ENCODE results near the gene LRG1.

Gene LRG1

DNA sequence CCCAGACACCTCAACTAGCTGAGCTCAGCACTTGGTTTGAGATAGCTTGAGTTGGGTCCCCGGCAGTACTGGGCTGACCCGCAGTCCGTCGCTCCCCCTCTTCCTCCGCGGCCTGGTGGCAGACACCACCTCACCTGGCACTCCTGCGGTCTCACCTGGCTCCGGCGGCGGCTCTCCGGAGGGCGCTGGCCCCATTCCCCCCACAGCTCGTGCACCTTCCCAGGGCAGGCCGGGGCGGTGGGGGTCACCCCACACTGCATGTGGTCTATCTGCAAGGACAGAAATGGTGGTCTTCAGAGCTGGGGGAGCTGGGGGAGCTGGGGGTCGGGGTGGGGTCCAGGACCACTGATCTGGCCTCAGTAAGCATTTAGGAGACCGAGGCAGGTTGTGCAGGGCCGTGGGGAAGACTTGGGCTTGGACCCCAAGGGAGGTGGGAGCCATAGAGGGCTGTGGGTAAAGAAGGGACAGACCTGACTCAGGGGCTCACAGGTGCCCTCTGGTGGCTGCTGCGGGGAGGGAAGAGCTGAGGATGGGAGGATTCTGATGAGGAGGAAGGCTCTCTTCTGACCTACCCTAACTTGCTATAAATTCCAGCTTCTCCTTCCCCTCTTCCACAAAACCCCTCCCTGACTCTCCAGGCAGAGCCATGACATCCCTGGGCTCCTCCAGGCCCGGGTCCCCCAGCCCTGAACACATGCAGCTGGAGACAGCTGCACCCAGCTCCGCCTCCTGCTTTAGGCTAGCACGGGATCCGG, 14.9 kb downstream of the LRG1 start:
- DNase-seq = peak; percentile 54 to 60

DNA sequence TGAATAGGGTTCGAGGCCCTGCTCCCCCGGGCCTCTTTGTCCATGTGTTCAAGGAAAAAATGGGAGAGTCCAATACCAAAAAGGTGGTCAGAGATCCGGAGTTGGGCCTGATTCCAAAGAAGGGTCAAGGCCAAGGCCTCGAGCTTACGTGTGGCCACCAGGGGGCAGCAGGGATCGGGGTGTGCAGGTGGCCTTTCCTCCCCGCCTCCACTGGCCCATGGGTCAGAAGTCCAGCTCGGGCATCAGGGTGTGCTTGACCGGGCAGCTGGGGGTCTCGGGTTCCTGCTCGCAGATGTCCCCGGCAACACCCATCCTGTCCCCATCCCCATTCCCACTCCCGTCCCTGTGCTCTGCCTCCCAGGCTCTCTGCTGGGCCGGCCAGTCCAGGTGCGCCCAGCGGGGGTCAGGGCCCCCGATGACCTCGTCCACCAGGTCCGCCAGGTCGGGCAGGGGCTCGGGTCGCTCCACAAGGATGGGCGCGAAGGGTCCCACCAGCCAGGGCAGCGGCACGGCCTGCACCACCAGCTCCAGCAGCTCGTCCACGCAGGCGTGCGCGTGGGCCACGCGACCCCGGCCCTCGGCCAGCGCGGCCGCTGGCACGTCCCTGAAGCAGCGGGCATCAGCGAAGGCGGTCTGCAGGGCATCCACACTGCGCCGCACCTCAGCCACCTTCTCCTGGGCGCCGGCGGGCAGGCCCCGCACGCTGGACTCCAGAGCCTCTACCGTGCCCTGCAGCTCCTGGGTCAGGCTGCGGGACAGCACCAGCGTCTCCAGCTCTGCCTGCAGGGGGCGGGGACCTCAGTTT, 16.3 kb downstream of the LRG1 start:
- peak; percentile 13 to 34 for DNase-seq

DNA sequence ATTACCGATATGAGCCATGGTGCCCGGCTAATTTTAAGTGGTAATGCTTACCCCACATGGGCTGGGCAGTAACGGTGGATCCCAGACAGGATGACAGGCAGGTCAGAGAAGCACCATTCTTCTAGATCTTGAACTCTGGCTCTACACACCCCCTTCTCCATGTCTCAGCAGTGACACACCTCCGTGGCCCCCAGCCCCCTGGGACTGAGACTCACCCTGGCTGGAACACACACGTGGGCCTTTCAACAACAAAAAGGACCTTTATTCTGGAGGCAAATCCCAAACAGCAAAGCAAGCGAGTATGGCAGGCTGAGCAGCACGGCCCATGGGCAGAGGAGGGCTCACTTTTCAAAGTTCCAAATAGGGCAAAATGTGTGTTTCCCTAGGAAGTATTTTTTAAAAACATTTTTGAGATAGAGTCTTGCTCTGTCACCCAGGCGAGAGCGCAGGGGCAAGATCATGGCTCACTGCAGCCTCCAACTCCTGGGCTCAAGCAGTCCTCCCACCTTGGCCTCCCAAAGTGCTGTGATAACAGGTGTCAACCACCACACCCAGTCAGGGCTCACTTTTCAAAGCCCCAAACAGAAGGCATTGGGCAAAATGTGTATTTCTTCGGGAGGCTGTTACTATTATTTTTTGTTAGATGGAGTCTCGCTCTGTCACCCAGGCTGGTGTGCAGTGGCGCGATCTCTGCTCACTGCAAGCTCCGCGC, 17.4 kb downstream of the LRG1 start:
- DNase-seq = no peak

DNA sequence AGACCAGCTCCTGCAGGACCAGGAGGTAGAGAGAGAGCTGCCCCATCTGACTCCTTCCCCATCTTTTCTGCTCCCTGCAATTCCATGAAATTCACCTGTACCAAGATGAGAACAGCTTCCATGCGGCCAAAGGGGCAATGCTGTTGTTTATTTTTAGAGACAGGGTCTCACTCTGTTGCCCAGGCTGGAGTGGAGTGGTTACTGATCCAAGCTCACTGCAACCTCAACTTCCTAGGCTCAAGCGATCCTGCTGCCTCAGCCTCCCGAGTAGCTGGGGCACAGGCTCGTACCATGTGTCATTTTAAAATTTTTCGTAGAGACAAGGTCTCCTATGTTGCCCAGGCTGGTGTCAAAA, 18.0 kb downstream of the LRG1 start:
- DNase-seq = no peak

DNA sequence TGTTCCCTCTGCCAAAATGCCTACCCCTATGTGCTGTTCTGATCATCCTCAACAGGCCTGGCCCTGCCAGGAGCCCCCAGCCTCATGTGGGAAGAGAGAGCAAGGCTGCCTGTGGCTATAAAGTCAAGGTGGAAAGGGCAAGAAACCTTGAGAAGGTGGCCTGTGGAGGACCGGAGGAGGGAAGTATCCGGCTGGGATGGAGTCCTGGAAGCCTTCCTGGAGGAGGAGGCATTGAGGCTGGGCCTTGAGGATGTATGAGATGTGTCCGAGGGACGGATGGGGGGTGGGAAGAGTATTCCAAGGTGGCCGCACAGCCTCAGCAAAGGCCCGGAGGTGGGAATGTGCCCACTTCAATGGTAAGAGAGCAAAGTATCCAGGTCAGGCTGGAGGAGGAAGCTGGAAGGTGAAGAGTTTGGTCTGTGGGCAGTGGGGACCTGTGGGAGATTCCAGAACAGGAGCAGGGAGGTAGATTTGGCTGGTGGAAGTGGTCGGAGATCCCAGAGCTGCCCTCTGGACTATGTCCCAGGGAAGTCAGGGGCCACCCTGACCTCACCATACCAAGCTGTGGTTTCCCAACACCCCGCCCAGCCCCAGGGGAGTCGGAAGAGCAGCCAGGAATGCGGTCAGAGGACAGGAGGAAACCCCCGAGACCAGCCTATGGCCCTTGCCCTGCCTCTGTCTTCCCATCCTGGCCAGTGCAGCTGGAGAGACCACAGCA, 18.5 kb downstream of the LRG1 start:
- DNase-seq = no peak

DNA sequence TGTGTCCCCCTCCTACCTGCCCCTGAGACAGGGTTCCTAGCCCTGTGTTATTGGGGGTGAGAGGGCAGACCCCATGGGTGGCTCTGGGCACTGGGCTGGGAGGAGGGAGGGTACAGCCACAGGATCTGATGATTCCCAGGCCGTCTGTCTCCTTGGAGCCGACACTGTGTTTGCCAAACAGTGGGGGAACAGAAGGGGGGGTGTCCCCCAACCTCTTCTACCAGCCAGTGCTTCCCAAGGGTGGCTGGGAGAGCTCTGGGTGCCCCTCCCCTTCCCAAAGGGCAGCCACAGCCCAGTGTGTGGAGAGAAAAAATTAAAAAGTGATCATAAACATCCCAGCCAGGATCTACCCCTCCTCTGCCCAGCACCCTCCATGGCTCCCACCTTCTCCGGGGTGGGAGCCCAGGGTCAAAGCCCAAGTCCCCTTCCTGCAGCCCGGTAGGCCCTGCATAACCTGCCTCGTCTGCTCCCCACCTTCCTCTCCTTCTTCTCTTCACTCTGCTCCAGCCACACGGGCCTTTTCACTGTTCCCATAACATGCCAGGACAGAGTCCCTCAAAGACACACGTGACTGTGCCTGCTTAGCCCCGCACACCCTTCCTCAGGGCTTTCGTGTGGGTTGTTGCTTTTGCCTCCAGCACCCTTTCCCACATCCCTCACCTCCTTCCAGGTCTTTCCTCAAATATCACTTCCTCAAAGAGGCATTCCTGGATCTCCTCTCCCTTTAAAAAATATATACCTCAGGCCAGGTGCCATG, 20.1 kb downstream of the LRG1 start:
- DNase-seq = no peak

DNA sequence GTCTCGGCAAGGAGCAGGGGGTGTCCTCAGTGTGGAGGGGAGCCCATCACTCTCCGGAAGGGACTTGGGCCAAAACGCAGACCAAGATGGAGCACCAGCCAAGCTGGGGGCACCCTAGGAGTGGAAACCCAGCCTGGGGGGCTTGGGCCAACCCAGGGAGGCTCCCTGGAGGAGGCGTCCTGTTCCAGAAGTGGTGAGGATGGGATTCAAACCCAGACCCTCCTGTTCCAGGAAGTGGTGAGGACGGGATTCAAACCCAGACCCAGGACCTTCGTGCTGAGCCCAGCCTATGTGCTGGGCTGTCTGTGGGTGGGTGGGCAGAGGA, 20.7 kb downstream of the LRG1 start:
- DNase-seq = no peak

DNA sequence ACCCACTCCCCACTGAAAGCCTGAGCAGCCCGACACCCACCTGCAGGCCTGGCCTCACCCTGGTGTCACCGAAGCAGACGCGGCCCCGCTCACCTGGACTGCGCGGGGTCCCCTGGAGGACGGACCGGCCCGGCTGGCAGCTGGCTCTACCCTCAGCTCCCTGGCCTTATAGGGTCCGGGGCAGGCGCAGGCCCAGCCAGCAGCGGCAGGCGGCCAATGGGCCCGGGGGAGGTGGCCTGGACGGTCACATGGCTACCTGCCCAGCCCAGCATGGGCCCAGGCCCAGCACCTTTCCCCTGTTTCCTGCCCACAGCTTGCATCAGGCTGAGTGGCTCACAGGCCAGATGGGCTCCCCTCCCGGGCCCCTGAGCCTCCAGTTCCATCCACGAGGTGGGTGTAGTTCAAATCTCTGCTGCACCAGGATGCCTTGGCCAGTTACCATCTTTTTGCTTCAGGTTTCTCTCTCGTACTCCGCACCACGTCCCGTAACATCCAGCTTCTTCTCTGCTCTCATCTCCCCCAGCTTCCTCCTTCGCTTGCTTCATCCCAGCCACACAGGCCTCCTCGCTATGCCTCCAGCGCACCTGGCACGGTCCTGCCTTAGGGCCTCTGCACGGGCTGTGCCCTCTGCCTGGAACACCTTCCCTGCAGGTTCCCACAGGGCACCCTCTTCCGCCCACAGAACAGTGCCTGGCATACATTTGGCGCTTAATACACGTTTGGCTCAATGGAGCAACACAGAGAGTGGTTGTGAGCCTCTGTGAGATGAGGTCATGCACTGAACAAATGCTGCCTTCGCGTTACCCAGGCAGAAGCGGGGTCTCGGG, 21.3 kb downstream of the LRG1 start, which contains the start of gene PLIN4:
PLIN4 (minus strand) TSS at position 142 of the 827 bp plus-strand sequence. CDS start 214 bp downstream, outside the sequence.
- no peak for DNase-seq

DNA sequence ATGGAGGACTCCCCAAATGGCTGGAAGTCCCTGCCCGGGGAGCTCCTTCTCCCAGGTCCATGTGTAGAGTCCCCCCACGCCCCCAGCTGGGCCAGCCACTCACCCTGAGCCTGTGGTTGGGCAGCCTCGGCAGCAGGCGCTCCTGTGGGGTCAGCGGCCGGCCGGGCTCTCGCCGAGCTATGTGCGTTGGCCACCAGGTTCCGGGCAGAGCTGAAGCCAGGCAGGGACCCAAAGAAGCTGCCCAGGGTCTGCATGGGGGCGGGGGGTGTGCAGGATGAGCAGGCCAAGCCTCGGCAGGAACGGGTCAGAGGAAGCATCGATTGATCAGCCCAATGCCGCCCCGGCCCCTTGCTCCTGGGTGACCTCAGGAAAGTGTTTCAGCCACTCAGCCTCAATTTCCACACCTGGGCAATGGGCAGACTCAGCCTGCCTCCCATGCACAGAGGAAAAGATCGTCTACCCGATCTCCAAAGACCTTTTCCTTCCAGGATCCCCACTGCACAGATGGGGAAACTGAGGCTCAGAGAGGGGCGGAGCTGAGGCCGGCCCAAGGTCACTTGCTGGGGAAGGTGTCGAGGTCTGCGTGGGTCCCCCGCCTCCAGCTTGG, 22.3 kb downstream of the LRG1 start:
- DNase-seq = no peak

DNA sequence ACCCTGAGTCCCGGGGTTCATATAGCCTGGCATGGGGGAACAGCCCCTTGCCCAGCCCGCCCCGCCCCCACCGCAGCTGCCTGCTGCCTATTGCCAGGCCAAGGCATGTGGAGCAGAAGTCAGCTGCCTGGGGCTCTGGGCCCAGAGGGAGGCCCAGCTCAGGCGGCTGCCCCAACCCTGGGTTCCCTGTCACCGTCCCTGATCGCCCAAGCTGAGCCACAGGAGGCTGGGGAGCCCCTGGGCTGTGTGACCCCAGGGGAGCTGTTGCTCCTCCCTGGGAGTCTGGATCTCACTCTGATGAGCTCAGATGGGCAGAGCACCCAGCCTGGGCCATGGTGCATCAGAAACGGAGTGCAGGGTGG, 22.9 kb downstream of the LRG1 start:
- no peak for DNase-seq

DNA sequence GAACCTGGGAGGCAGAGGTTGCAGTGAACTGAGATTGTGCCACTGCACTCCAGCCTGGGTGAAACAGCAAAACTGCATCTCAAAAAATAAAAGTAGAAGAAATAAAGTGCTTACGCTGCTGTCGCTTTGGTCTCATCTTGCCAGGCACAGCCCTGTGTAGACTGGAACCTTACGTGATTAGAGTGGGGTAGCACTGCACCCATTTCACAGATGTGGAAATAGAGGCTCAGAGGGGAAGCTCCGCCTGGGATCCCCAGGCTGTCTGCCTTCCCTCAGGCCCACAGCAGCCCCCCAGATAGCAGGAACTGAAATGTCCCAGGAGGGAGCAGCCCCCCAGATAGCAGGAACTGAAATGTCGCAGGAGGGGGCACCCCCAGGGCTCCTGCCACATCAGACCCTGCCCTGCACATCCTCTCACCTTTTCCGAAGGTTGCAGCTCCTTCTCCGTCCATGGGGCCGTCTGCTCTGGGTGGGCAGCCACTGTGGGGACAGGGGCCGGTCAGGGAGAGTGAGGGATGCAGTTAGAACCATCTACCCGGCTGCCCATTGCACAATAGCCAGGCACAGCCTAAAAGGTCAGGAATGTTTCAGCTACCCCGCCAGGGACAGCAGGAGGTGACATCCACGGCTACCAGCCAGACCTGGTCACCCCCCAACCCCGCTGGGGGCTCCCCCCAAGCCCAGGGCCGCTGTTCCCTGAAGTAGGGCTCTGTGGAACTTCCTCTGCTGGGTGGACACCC, 23.5 kb downstream of the LRG1 start:
- no peak for DNase-seq

DNA sequence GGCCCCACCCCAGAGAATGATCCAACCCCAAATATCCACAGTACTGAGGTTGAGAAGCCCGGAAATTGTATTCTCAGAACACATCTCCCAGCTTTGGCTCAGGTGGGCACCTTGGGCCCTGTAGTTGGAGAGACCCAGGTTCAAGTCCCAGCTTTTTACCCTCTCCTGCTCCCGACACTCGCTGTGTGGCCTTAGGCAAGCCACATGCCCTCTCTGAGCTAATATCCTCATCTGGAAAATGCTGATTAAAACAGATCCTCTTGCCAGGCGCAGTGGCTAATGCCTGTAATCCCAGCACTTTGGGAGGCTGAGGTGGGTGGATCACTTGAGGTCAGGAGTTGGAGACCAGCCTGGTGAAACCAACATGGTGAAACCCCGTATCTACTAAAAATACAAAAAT, 24.1 kb downstream of the LRG1 start:
- no peak for DNase-seq

DNA sequence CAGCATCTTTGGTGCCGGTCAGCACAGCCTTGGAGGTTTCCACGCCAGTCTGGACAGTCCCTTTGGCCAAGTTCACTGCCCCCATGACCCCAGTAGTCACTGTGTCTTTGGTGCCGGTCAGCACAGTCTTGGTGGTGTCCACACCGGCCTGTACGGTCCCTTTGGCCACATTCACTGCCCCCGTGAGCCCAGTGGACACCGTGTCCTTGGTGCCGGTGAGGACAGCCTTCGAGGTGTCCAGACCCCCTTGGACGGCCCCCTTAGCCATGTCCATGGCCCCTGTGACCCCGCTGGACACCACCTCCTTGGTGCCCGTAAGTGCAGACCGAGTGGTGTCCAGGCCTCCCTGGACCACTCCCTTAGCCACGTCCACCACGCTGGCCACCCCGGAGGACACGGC, 26.6 kb downstream of the LRG1 start:
- DNase-seq = no peak

DNA sequence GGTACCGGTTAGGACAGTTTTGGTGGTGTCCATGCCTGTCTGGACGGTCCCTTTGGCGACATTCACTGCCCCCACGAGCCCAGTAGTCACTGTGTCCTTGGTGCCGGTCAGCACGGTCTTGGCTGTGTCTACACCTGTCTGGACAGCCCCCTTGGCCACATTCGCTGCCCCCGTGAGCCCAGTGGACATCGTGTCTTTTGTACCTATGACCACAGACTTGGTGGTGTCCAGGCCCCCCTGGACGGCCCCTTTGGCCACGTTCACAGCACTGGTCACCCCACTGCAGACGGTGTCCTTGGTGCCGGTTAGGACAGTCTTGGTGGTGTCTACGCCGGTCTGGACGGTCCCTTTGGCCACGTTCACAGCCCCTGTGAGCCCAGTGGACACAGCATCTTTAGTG, 27.8 kb downstream of the LRG1 start:
- no peak for DNase-seq

DNA sequence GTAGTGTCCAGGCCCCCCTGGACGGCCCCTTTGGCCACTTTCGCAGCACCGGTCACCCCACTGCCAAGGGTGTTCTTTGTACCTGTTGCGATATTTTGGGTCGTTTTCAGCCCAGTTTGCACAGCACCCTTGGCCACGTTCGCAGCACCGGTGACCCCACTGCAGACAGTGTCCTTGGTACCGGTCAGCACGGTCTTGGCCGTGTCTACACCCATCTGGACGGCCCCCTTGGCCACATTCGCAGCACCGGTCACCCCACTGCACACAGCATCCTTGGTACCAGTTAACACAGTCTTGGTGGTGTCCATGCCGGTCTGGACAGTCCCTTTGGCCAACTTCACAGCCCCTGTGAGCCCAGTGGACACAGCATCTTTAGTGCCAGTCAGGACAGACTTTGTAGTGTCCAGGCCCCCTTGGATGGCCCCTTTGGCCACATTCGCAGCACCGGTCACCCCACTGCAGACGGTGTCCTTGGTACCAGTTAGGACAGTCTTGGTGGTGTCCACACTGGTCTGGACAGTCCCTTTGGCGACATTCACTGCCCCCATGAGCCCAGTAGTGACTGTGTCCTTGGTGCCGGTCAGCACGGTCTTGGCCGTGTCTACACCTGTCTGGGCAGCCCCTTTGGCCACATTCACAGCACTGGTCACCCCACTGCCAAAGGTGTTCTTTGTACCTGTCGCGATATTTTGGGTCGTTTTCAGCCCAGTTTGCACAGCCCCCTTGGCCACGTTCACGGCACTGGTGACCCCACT, 28.4 kb downstream of the LRG1 start:
- no peak for DNase-seq

DNA sequence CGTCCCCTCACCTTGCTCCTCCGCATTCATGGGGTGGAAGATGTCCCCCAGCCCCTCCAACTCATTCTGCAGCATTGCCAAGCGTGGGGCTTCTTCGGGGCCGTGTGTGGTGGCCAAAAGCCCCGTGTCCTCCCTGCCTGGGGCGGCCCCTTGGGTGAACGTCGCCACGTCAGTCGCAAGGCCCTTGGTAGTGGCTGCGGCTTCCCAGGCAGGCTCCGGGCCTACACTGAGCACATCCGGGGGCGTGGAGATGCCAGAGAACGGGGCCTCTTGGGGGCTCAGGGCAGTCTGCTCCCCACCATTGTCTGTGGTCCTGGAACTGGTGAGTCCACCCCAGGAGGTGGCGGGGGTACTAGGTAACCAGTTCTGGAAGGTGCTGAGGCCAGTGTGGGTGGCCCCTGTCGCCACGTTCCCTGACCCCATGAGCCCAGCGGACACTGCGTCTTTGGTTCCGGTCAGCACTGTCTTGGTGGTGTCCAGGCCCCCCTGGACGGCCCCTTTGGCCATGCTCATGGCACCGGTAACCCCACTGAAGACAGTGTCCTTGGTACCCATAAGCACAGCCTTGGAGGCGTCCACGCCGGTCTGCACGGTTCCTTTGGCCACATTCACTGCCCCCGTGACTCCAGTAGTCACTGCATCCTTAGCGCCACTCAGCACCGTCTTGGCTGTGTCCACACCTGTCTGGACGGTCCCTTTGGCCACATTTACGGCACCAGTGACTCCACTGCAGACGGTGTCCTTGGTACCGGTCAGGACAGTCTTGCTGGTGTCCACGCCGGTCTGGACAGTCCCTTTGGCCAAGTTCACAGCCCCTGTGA, 29.2 kb downstream of the LRG1 start:
- DNase-seq = no peak

DNA sequence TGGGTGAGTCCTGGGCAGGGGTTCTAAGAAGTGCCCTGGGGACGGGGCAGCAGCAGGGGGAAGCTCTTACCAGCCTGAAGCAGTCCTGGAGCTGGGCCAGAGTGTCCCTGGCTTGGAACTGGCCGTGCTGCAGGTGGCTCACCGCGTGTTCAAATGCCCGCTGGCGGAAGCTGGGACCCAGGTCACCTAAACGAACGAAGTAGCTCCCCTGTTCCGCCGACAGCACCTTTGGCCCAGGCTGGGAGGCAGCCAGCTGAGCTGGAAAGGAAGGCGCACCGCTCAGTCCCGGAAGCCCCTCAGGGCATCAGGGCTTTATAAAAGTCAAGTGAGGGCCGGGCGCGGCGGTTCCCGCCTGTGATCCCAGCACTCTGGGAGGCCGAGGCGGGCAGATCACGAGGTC, 31.1 kb downstream of the LRG1 start:
- DNase-seq = no peak

DNA sequence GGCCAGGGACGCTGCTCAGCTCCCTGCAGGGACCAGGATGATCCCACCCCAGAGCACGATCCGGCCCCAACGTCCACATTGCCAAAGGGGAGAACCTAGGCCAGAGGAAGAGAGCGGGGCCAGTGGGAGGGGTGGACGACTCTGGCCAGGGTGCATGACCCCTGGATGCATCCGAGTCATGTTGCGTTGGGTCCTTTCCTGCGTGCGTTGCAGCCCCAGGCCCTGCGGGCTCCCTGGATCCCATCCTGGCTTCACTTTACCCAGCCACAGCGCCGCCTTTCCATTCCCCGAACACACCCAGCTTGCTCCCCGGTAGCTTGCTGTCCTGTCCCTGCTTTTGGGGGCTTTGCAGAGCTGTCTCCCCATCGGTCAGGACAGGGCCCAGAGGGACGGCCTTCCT, 32.0 kb downstream of the LRG1 start:
- no peak for DNase-seq

DNA sequence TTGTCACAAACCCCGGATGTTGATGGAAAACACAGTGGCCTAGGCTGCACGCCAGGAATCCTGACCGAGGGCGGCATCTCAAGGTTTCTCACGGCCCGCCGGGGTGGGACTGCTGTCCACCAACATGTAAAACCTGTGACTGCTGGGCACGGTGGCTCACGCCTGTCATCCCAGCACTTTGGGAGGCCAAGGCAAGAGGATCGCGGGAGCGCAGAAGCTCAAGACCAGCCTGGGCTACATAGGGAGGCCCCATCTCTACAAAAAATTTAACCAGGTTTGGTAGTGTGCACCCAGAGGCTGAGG, 32.7 kb downstream of the LRG1 start:
- DNase-seq = no peak
